ENCODE data around the gene SIMC1. TPM values are rescaled to one million over a fixed set of nuclear protein-coding genes. Genes with fewer than 3 reads are reported as not detected.

SIMC1 gene
- polyA plus RNA-seq, 2 of the 4 experiments (the other 2 are of a cell fraction) = 9.2 to 9.5 TPM

GRCh38 chr5:176379881-176380280 lies 141.7 kb downstream of the SIMC1 start:
- FAIRE-seq (no peak), DNase-seq (ENCODE audit: low read depth in 1 of 2, low spot score in 1 of 2) (no peak), ATAC-seq (no peak)
- Histone ChIP-seq H3K4me1 (no peaks in the 10 kb centered on the region), H3K4me2 (no peak overlapping the region), H3K9me3 (no peaks in the 10 kb centered on the region), H3K27ac (no peak overlapping the region), H3K4me3 (no peak overlapping the region)
- 72% methylated on average over 3 of the region's 3 CpGs for WGBS (ENCODE audit: missing lambda C conversion rate)
- TF ChIP-seq CBX8 (IDR thresholded peaks at IDR 0.05) = no peak
- no peak for TF ChIP-seq PHF8 (IDR thresholded peaks at IDR 0.05; ENCODE audit: borderline replicate concordance, low read depth)
- TF ChIP-seq RAD21 (conservative IDR thresholded peaks at IDR 0.05 in 1 of 2, IDR thresholded peaks at IDR 0.05 in 1 of 2) = no peak
- no peak for TF ChIP-seq CHD4 (IDR thresholded peaks at IDR 0.05; ENCODE audit: borderline replicate concordance)
- no peak for TF ChIP-seq RCOR1 (IDR thresholded peaks at IDR 0.05; ENCODE audit: low read depth, low read length)
- no peak for TF ChIP-seq HES2 (IDR thresholded peaks at IDR 0.05)
- TF ChIP-seq ZSCAN20 (CRISPR knock-in tag; IDR thresholded peaks at IDR 0.05) = no peak
- no peak for TF ChIP-seq NFE2L2 (conservative IDR thresholded peaks at IDR 0.05; ENCODE audit: low read length)
- no peak for TF ChIP-seq FOSL2 (IDR thresholded peaks at IDR 0.05)
- no peak for TF ChIP-seq FOSL2 (CRISPR knock-in tag; IDR thresholded peaks at IDR 0.05)
- no peak for TF ChIP-seq EP300 (IDR thresholded peaks at IDR 0.05)
- CTCF ChIA-PET = interaction anchor here (0.6 kb wide), 1 partner anchor 19 kb away, joined by 3 read pairs; no protein-coding TSS in a partner anchor
- POLR2A ChIA-PET = no interaction called here

GRCh38 chr5:176381423-176381822 lies 143.2 kb downstream of the SIMC1 start:
- 90% methylated on average over 3 of the region's 3 CpGs for whole genome bisulfite sequencing (ENCODE audit: missing lambda C conversion rate)

GRCh38 chr5:176381979-176382378 lies 143.8 kb downstream of the SIMC1 start:
- FAIRE-seq (no peak), DNase-seq (ENCODE audit: low read depth in 1 of 2, low spot score in 1 of 2) (no peak), ATAC-seq (peak in 1 of 2 experiments; percentile 16; a peak in 3 of 6 replicates)
- WGBS (ENCODE audit: missing lambda C conversion rate) = 80% methylated on average over 3 of the region's 3 CpGs
- H3K4me3 ChIP-seq = no peak overlapping the region
- H3K4me2 ChIP-seq = no peak overlapping the region
- H3K27ac ChIP-seq = no peak overlapping the region
- peaks cover 7% of the 10 kb centered on the region for H3K4me1 ChIP-seq
- ChIA-PET POLR2A (no interaction called here), CTCF (interaction anchor here (1.3 kb wide), 1 partner anchor 848 kb away, joined by 4 read pairs; no protein-coding TSS in a partner anchor)
- TF ChIP-seq RCOR1 (IDR thresholded peaks at IDR 0.05; ENCODE audit: low read depth, low read length) = no peak
- no peak for TF ChIP-seq PBX3 (IDR thresholded peaks at IDR 0.05)
- TF ChIP-seq RAD21 (conservative IDR thresholded peaks at IDR 0.05 in 1 of 2, IDR thresholded peaks at IDR 0.05 in 1 of 2) = no peak
- no peak for TF ChIP-seq JUNB (IDR thresholded peaks at IDR 0.05)
- no peak for TF ChIP-seq BHLHE40 (IDR thresholded peaks at IDR 0.05; ENCODE audit: low read depth, low read length)
- TF ChIP-seq EP300 (IDR thresholded peaks at IDR 0.05) = no peak
- no peak for TF ChIP-seq ZC3H11A (IDR thresholded peaks at IDR 0.05)
- TF ChIP-seq HOXB13 (CRISPR knock-in tag; IDR thresholded peaks at IDR 0.05; ENCODE audit: low read depth) = no peak
- TF ChIP-seq HEYL (CRISPR knock-in tag; IDR thresholded peaks at IDR 0.05) = no peak
- TF ChIP-seq EHMT2 (IDR thresholded peaks at IDR 0.05; ENCODE audit: low read depth) = no peak
- no peak for TF ChIP-seq SREBF2 (IDR thresholded peaks at IDR 0.05)
- no peak for TF ChIP-seq HOXA7 (CRISPR knock-in tag; IDR thresholded peaks at IDR 0.05)
- no peak for TF ChIP-seq FOSB (CRISPR knock-in tag; IDR thresholded peaks at IDR 0.05)
- no peaks in the 10 kb centered on the region for H3K9me3 ChIP-seq

More at GRCh38 chr5:176381423-176381822, 143.2 kb downstream of the SIMC1 start:
- DNase-seq (ENCODE audit: low read depth in 1 of 2, low spot score in 1 of 2) (no peak), FAIRE-seq (no peak), ATAC-seq (no peak)
- Histone ChIP-seq H3K4me1 (peaks cover 1% of the 10 kb centered on the region), H3K4me2 (no peak overlapping the region), H3K9me3 (no peaks in the 10 kb centered on the region), H3K27ac (no peak overlapping the region), H3K4me3 (no peak overlapping the region)
- TF ChIP-seq NFE2L2 (conservative IDR thresholded peaks at IDR 0.05; ENCODE audit: low read length) (no peak), MYC (IDR thresholded peaks at IDR 0.05; ENCODE audit: borderline replicate concordance, low read length) (no peak), CBX2 (IDR thresholded peaks at IDR 0.05; ENCODE audit: borderline replicate concordance, low read depth) (no peak), ZFP36 (IDR thresholded peaks at IDR 0.05; ENCODE audit: borderline replicate concordance, partially characterized antibody) (no peak), POLR2A (IDR thresholded peaks at IDR 0.05; ENCODE audit: low read length) (no peak), HOXB13 (CRISPR knock-in tag; IDR thresholded peaks at IDR 0.05; ENCODE audit: low read depth) (no peak)
- POLR2A ChIA-PET = no interaction called here
- CTCF ChIA-PET = interaction anchor here (1.3 kb wide), 1 partner anchor 847 kb away, joined by 4 read pairs; no protein-coding TSS in a partner anchor
